SK-N-SH (cell line): ENCODE measurements around the gene SPATA31C1.

Experiments used
- CTCF ChIP-seq: fragments of 200-600 bp; sonication (generic); IDR thresholded peaks from 2 replicates; pipeline ENCODE4 v1.6.1; 2017; ENCODE audit warnings: antibody characterized with exemption, mild to moderate bottlenecking, moderate library complexity
- EP300 ChIP-seq, 2 experiments: IDR thresholded peaks; 2 replicates each; pipeline versions ENCODE4 v1.4.0 to v1.6.1; 2012; ENCODE audit warnings: borderline replicate concordance in 1 of 2, low read depth in 1 of 2, low read length in 1 of 2
- EZH2phosphoT487 ChIP-seq: fragments of 200-600 bp; sonication (generic); IDR thresholded peaks from 2 replicates; pipeline ENCODE4 v1.6.1; 2017; ENCODE audit warnings: low read depth, mixed run types, mild to moderate bottlenecking, antibody characterized with exemption, moderate library complexity, borderline replicate concordance
- IRF3 ChIP-seq: fragments of 150-350 bp; IDR thresholded peaks from 2 replicates; pipeline ENCODE4 v1.6.1; 2016; ENCODE audit warnings: mild to moderate bottlenecking, low read depth, low read length
- MEF2A ChIP-seq: IDR thresholded peaks from 2 replicates; pipeline ENCODE4 v1.4.0; 2012; ENCODE audit warnings: low read depth, borderline replicate concordance
- NFIC ChIP-seq: IDR thresholded peaks from 2 replicates; pipeline ENCODE4 v1.4.0; 2012; ENCODE audit warnings: borderline replicate concordance
- REST ChIP-seq: IDR thresholded peaks from 2 replicates; pipeline ENCODE4 v1.6.1; 2012; ENCODE audit warnings: mild to moderate bottlenecking, low read depth, low read length, moderate library complexity
- SMC3 ChIP-seq: IDR thresholded peaks from 2 replicates; pipeline ENCODE4 v1.6.1; 2012; ENCODE audit warnings: low read depth, low read length, improper control_type of control experiment

- TF ChIP-seq EZH2phosphoT487 (no peak), CTCF (no peak), SMC3 (no peak), REST (no peak), MEF2A (no peak), IRF3 (no peak), EP300 (IDR thresholded peaks at IDR 0.05; ENCODE audit: borderline replicate concordance in 1 of 2, low read depth in 1 of 2, low read length in 1 of 2) (no peak), NFIC (no peak)
Measured at GRCh38 chr9:87891754-87892153, 26.0 kb upstream of the SPATA31C1 start.
